B cell (primary cell): ENCODE data around the gene GFOD2. TPM values are rescaled to one million over a fixed set of nuclear protein-coding genes. Genes with fewer than 3 reads are reported as not detected.

Experiments used
- ATAC-seq: fragments of 200-7000 bp; cut with Tn5 transposase; one replicate; pipeline ENCODE4 v1.10.0; 2021; ENCODE audit warnings: low read depth, mild to moderate bottlenecking, moderate number of reproducible peaks, moderate library complexity
- CTCF ChIA-PET: fragments of 350-600 bp; sonication (Branson Sonifier 250); formaldehyde crosslinking; loops from one replicate; lab custom pipeline; 2021; ENCODE audit warnings: antibody characterized with exemption, inconsistent platforms; lab: Charles Lee
- POLR2A ChIA-PET: fragments of 350-600 bp; sonication (Branson Sonifier 250); formaldehyde crosslinking; loops from one replicate; lab custom pipeline; 2021; ENCODE audit warnings: antibody characterized with exemption; lab: Charles Lee
- DNase-seq: peaks from one replicate; pipeline ENCODE4 v3.0.0; 2013
- H2AFZ ChIP-seq: 2 replicates; pipeline ENCODE4 v1.6.1; 2012; ENCODE audit warnings: mild to moderate bottlenecking, low read depth, low read length; ENCODE audit not compliant: insufficient read depth, poor library complexity, severe bottlenecking
- H3K27ac ChIP-seq, 2 donors: 1 replicate in 1 of 2; 2 replicates in 1 of 2; pipeline ENCODE4 v1.5.1; 2012 to 2013; ENCODE audit warnings: low read length in 2 of 2, mild to moderate bottlenecking in 2 of 2, moderate library complexity in 1 of 2
- H3K27me3 ChIP-seq, 4 experiments: fragments of 200-600 bp in 1 of 4; sonication (generic) in 1 of 4; replicated peaks in 1 of 4; 1 replicate in 2 of 4; 2 replicates in 2 of 4; pipeline versions ENCODE4 v1.6.1 to v1.7.0; 2013 to 2016; ENCODE audit warnings: low read length in 3 of 4, mild to moderate bottlenecking in 2 of 4, mixed read lengths in 1 of 4, moderate library complexity in 1 of 4; ENCODE audit not compliant: insufficient read depth in 4 of 4, control insufficient read depth in 3 of 4; ENCODE audit errors: control extremely low read depth in 1 of 4
- H3K36me3 ChIP-seq, 2 experiments: replicated peaks in 1 of 2; 1 replicate in 1 of 2; 2 replicates in 1 of 2; pipeline versions ENCODE4 v1.6.1 to v1.7.1; 2013; ENCODE audit warnings: low read length in 1 of 2; ENCODE audit not compliant: insufficient read depth in 2 of 2, control insufficient read depth in 1 of 2; ENCODE audit errors: control extremely low read depth in 1 of 2, extremely low read depth in 1 of 2
- H3K4me1 ChIP-seq, 2 donors: fragments of 200-600 bp in 1 of 2; sonication (generic) in 1 of 2; 1 replicate in 1 of 2; 2 replicates in 1 of 2; pipeline versions ENCODE4 v1.5.1 to v1.6.1; 2013 to 2017; ENCODE audit warnings: low read length in 2 of 2; ENCODE audit not compliant: control insufficient read depth in 2 of 2, insufficient read depth in 2 of 2
- H3K4me2 ChIP-seq: replicated peaks from 2 replicates; pipeline ENCODE3; 2012; ENCODE audit warnings: mild to moderate bottlenecking, low read depth, low read length; ENCODE audit not compliant: poor library complexity, severe bottlenecking
- H3K4me3 ChIP-seq, 5 experiments: fragments of 200-600 bp in 1 of 5; sonication (generic) in 1 of 5; 1 replicate in 3 of 5; 2 replicates in 2 of 5; pipeline versions ENCODE4 v1.5.1 to v1.7.0; 2011 to 2016; ENCODE audit warnings: low read length in 4 of 5, mild to moderate bottlenecking in 4 of 5, low read depth in 2 of 5, control low read depth in 1 of 5, moderate library complexity in 1 of 5; ENCODE audit not compliant: insufficient read depth in 1 of 5; ENCODE audit errors: control extremely low read depth in 1 of 5, extremely low read depth in 1 of 5
- H3K79me2 ChIP-seq: fragments of 200-600 bp; sonication (generic); one replicate; pipeline ENCODE4 v1.6.0; 2016; ENCODE audit warnings: low read length; ENCODE audit not compliant: control insufficient read depth, insufficient read depth
- H3K9ac ChIP-seq: fragments of 200-600 bp; sonication (generic); 2 replicates; pipeline ENCODE4 v1.6.1; 2017; ENCODE audit warnings: mild to moderate bottlenecking, low read length, moderate library complexity
- H3K9me3 ChIP-seq, 3 donors: one replicate each; pipeline versions ENCODE4 v1.6.1 to v1.7.1; 2013; ENCODE audit warnings: low read length in 2 of 3; ENCODE audit not compliant: control insufficient read depth in 2 of 3, insufficient read depth in 1 of 3; ENCODE audit errors: control extremely low read depth in 1 of 3
- H4K20me1 ChIP-seq: 2 replicates; pipeline ENCODE4 v1.6.0; 2012; ENCODE audit warnings: mild to moderate bottlenecking, low read length; ENCODE audit not compliant: insufficient read depth, control insufficient read depth, poor library complexity, severe bottlenecking
- H3K27ac Mint-ChIP-seq: one replicate; pipeline ENCODE4 v1.8.0; 2021; ENCODE audit warnings: mixed read lengths
- H3K27me3 Mint-ChIP-seq: one replicate; pipeline ENCODE4 v1.8.0; 2021; ENCODE audit warnings: mixed read lengths
- H3K4me1 Mint-ChIP-seq: one replicate; pipeline ENCODE4 v1.8.0; 2021; ENCODE audit warnings: mixed read lengths
- H3K4me3 Mint-ChIP-seq: one replicate; pipeline ENCODE4 v1.8.0; 2021; ENCODE audit warnings: mixed read lengths
- H3K9me3 Mint-ChIP-seq: one replicate; pipeline ENCODE4 v1.8.0; 2022; ENCODE audit warnings: mixed read lengths; ENCODE audit not compliant: insufficient read depth
- EZH2 ChIP-seq: IDR thresholded peaks from 2 replicates; pipeline ENCODE4 v1.6.1; 2012; ENCODE audit warnings: borderline replicate concordance, low read depth, mild to moderate bottlenecking, moderate library complexity, low read length; ENCODE audit not compliant: insufficient read depth, poor library complexity, severe bottlenecking
- WGBS: methylation state at CpG from one replicate; pipeline ENCODE4 v1.1.5; 2013; ENCODE audit warnings: missing lambda C conversion rate; ENCODE audit not compliant: insufficient coverage; 5-methylcytosine and 5-hydroxymethylcytosine counted together
- intact Hi-C: fragments of 100-400 bp; cut with micrococcal nuclease; formaldehyde crosslinking; loops from one replicate; pipeline ENCODE4 v1.10.0; 2022
- polyA plus RNA-seq: library from polyadenylated mRNA; depleted of rRNA; stranded (reverse); fragments of >200 nt; gene quantifications from 2 replicates; pipeline ENCODE4 v1.2.3, GENCODE V29; 2012
- total RNA-seq, 2 donors: library from RNA; stranded (reverse); fragments of 120-200 nt in 1 of 2; gene quantifications; 1 replicate in 1 of 2; 2 replicates in 1 of 2; pipeline versions ENCODE4 v1.2.3 to v1.2.4, GENCODE V29; 2013 to 2022
- TF ChIP-seq, protein P1 (sequence below): fragments of 200-600 bp; IDR thresholded peaks from one replicate; pipeline ENCODE4 v1.8.0; 2022; ENCODE audit warnings: antibody characterized with exemption, mild to moderate bottlenecking

The GFOD2 gene
- total and polyA plus RNA-seq, 2 donors (not counting 1 experiment from before 2014, with no cell fraction given) = 11.9 to 18.2 TPM

DNA sequence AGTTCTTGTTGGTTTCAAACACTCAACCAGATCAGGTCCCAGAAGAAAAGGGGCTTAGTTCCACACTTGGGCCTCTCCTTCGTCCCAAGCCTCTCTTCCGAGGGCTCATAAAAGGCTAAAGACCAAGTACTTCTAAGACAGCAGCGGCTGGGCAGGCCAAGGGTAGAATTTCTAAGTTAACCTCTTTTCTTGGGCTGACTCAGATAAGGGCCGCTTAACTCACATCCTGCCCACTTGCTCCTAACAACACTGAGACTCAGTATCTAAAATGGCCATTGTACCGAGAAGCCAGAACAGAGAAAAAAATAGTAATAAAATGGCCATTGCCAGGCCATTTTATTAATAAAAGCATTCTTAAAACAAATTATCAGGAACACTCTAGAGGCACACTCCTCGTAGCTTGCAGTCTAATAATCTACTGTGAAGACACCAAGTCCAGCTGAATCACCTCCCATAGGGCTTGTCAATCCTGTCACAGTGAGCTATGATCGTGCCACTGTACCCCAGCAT lies 45.1 kb upstream of the GFOD2 start:
- Mint-ChIP-seq H3K9me3 (no peaks in the 10 kb centered on the region), H3K27ac (no peak overlapping the region), H3K4me1 (peaks cover 25% of the 10 kb centered on the region), H3K27me3 (no peaks in the 10 kb centered on the region), H3K4me3 (no peak overlapping the region)
- intact Hi-C loops = no loop called here
- Histone ChIP-seq H3K4me3 (no peak overlapping the region), H3K79me2 (peaks cover 70% of the 10 kb centered on the region), H3K4me2 (no peak overlapping the region), H2AFZ (no peak overlapping the region), H3K36me3 (peaks cover 7 to 26% of the 10 kb centered on the region in 2 experiments), H3K9ac (no peak overlapping the region), H4K20me1 (peaks cover 22% of the 10 kb centered on the region), H3K27ac (no peak overlapping the region), H3K4me1 (peaks cover 9 to 14% of the 10 kb centered on the region in 2 donors), H3K9me3 (no peaks in the 10 kb centered on the region), H3K27me3 (no peaks in the 10 kb centered on the region)
- no peak for DNase-seq
- WGBS = 93% methylated on average over 3 of the region's 7 CpGs
- ChIA-PET CTCF (no interaction called here), POLR2A (no interaction called here)
- TF ChIP-seq EZH2 = no peak
- TF ChIP-seq, protein P1, sequence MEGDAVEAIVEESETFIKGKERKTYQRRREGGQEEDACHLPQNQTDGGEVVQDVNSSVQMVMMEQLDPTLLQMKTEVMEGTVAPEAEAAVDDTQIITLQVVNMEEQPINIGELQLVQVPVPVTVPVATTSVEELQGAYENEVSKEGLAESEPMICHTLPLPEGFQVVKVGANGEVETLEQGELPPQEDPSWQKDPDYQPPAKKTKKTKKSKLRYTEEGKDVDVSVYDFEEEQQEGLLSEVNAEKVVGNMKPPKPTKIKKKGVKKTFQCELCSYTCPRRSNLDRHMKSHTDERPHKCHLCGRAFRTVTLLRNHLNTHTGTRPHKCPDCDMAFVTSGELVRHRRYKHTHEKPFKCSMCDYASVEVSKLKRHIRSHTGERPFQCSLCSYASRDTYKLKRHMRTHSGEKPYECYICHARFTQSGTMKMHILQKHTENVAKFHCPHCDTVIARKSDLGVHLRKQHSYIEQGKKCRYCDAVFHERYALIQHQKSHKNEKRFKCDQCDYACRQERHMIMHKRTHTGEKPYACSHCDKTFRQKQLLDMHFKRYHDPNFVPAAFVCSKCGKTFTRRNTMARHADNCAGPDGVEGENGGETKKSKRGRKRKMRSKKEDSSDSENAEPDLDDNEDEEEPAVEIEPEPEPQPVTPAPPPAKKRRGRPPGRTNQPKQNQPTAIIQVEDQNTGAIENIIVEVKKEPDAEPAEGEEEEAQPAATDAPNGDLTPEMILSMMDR = no peak
- ATAC-seq = no peak

DNA sequence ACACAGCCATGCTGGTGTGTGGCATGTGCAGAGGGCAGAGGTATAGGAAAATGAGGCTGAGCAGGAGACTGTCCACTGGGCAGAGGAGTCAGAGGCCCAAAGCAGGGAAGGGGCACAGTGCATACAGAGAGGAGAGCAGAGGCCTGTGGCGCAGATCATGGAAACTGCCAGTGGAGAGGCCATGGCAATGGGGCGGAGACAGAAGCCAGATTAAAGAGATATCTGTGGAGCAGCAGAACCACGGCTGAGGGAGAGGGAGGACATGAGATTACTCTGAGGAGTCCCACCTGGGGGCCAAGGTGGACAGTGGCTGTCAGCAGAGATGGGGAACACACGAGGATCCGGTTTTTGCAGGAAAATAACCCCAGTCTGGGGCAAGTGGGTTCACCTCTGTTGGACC lies 44.0 kb upstream of the GFOD2 start:
- ATAC-seq (no peak), DNase-seq (no peak)
- Histone ChIP-seq H4K20me1 (peaks cover 33% of the 10 kb centered on the region), H3K27me3 (no peaks in the 10 kb centered on the region), H2AFZ (no peak overlapping the region), H3K4me2 (no peak overlapping the region), H3K27ac (no peak overlapping the region), H3K9ac (no peak overlapping the region), H3K79me2 (peaks cover 72% of the 10 kb centered on the region), H3K4me1 (peaks cover 9 to 14% of the 10 kb centered on the region in 2 donors), H3K4me3 (no peak overlapping the region), H3K9me3 (no peaks in the 10 kb centered on the region), H3K36me3 (peaks cover 7 to 31% of the 10 kb centered on the region in 2 experiments)
- intact Hi-C loops = no loop called here
- ChIA-PET POLR2A (no interaction called here), CTCF (interaction anchor here (0.5 kb wide), 1 partner anchor 1824 kb away, joined by 3 read pairs; no protein-coding TSS in a partner anchor)
- H3K27ac Mint-ChIP-seq = no peak overlapping the region
- H3K9me3 Mint-ChIP-seq = no peaks in the 10 kb centered on the region
- 99% methylated on average over 5 of the region's 5 CpGs for WGBS
- no peak overlapping the region for H3K4me3 Mint-ChIP-seq
- H3K4me1 Mint-ChIP-seq = peaks cover 26% of the 10 kb centered on the region
- no peak for TF ChIP-seq EZH2
- TF ChIP-seq, protein P1 = no peak
- no peaks in the 10 kb centered on the region for H3K27me3 Mint-ChIP-seq
